GM12878 (cell line): ENCODE results near the gene HDAC5. TPM values are rescaled to one million over a fixed set of nuclear protein-coding genes. Genes with fewer than 3 reads are reported as not detected.

ENCODE experiments used
- ATAC-seq: fragments of 200-7000 bp; cut with Tn5 transposase; 3 replicates; pipeline ENCODE4 v1.9.1; 2020; ENCODE audit warnings: mild to moderate bottlenecking, moderate library complexity
- BruUV-seq: library from RNA; stranded (reverse); fragments of 400-500 nt; replicated peaks from 2 replicates; lab custom pipeline; 2021; lab: Mats Ljungman, UMichigan
- CTCF ChIA-PET: fragments of 300-600 bp; sonication (Branson Sonifier 250); formaldehyde crosslinking; extraction: SDS; loops from one replicate; lab custom pipeline; 2021; ENCODE audit warnings: inconsistent platforms; lab: Yijun Ruan, JAX
- POLR2A ChIA-PET: fragments of 350-600 bp; formaldehyde crosslinking; extraction: SDS; loops from one replicate; lab custom pipeline; 2021; ENCODE audit warnings: inconsistent platforms; lab: Charles Lee
- RAD21 ChIA-PET: fragments of 300-600 bp; sonication (Branson Sonifier 250); formaldehyde crosslinking; loops from one replicate; lab custom pipeline; 2023; ENCODE audit warnings: antibody characterized with exemption; ENCODE audit not compliant: unreplicated experiment; lab: Charles Lee
- SMC1A ChIA-PET: fragments of 300-600 bp; sonication (Branson Sonifier 250); formaldehyde crosslinking; loops from one replicate; lab custom pipeline; 2023; ENCODE audit not compliant: unreplicated experiment, uncharacterized antibody; lab: Charles Lee
- DNase-seq: peaks from one replicate; pipeline ENCODE4 v3.0.0-alpha.2; 2011; ENCODE audit warnings: low read depth, low spot score
- FAIRE-seq: peaks from 3 replicates; lab custom pipeline; 2011; peaks lifted over from hg19 to GRCh38; lab: Jason Lieb, UNC
- H2AFZ ChIP-seq: 2 replicates; pipeline ENCODE4 v1.6.0; 2011; ENCODE audit warnings: low read depth, low read length, control low read depth; ENCODE audit not compliant: control insufficient read depth
- H3K27ac ChIP-seq: 2 replicates; pipeline ENCODE4 v1.5.1; 2011; ENCODE audit warnings: control low read depth; ENCODE audit not compliant: control insufficient read depth, insufficient read depth
- H3K27me3 ChIP-seq, 2 experiments: replicated peaks in 1 of 2; 2 replicates each; pipeline versions ENCODE4 v1.6.0 to v1.6.1; 2011; ENCODE audit warnings: low read length in 1 of 2; ENCODE audit not compliant: control insufficient read depth in 2 of 2, insufficient read depth in 2 of 2
- H3K36me3 ChIP-seq, 2 experiments: 2 replicates each; pipeline ENCODE4 v1.5.1; 2011; ENCODE audit warnings: low read length in 1 of 2; ENCODE audit not compliant: control insufficient read depth in 2 of 2, insufficient read depth in 2 of 2
- H3K4me1 ChIP-seq: 2 replicates; pipeline ENCODE4 v1.6.1; 2011; ENCODE audit warnings: mild to moderate bottlenecking, low read length, moderate library complexity, mixed read lengths; ENCODE audit not compliant: control insufficient read depth, insufficient read depth
- H3K4me2 ChIP-seq: 2 replicates; pipeline ENCODE4 v1.6.0; 2011; ENCODE audit warnings: control low read depth; ENCODE audit not compliant: control insufficient read depth, insufficient read depth
- H3K4me3 ChIP-seq: fragments of 200-600 bp; sonication (generic); 2 replicates; pipeline ENCODE4 v1.5.1; 2016
- H3K79me2 ChIP-seq: 2 replicates; pipeline ENCODE4 v1.6.0; 2011; ENCODE audit warnings: low read length; ENCODE audit not compliant: control insufficient read depth, insufficient read depth
- H3K9ac ChIP-seq: 2 replicates; pipeline ENCODE4 v1.8.0; 2011; ENCODE audit warnings: low read length, control low read depth, mixed read lengths; ENCODE audit not compliant: control insufficient read depth, insufficient read depth
- H3K9me3 ChIP-seq: replicated peaks from 3 replicates; pipeline ENCODE4 v1.5.1; 2011; ENCODE audit warnings: mild to moderate bottlenecking, low read length; ENCODE audit not compliant: control insufficient read depth, insufficient read depth
- H4K20me1 ChIP-seq: 2 replicates; pipeline ENCODE4 v1.6.0; 2011; ENCODE audit not compliant: control insufficient read depth, insufficient read depth
- BMI1 ChIP-seq: fragments of 450-650 bp; IDR thresholded peaks from 2 replicates; pipeline ENCODE4 v1.6.1; 2016; ENCODE audit warnings: mild to moderate bottlenecking, moderate library complexity, borderline replicate concordance
- FOS ChIP-seq: IDR thresholded peaks from 3 replicates; pipeline ENCODE4 v1.6.1; 2011; ENCODE audit warnings: borderline replicate concordance; ENCODE audit not compliant: insufficient read length; ENCODE audit errors: extremely low read depth
- LARP7 ChIP-seq: fragments of 450-650 bp; IDR thresholded peaks from 2 replicates; pipeline ENCODE4 v1.6.1; 2017; ENCODE audit warnings: mild to moderate bottlenecking
- MXI1 ChIP-seq: fragments of 150-350 bp; IDR thresholded peaks from 2 replicates; pipeline ENCODE4 v1.6.1; 2011; ENCODE audit warnings: low read depth, mild to moderate bottlenecking, inconsistent platforms, low read length, improper control_type of control experiment
- NFIC ChIP-seq: IDR thresholded peaks from 2 replicates; pipeline ENCODE4 v1.6.1; 2012; ENCODE audit warnings: low read depth, mild to moderate bottlenecking, inconsistent platforms, low read length, moderate library complexity
- NKRF ChIP-seq: fragments of 450-650 bp; conservative IDR thresholded peaks from 2 replicates; pipeline ENCODE4 v1.6.1; 2017; ENCODE audit warnings: mild to moderate bottlenecking, moderate library complexity
- PAX8 ChIP-seq: fragments of 450-650 bp; IDR thresholded peaks from 2 replicates; pipeline ENCODE4 v1.6.1; 2017; ENCODE audit warnings: mild to moderate bottlenecking, moderate library complexity
- RB1 ChIP-seq: fragments of 450-650 bp; formaldehyde crosslinking; IDR thresholded peaks from 2 replicates; pipeline ENCODE4 v1.6.1; 2017; ENCODE audit warnings: mild to moderate bottlenecking, borderline replicate concordance
- REST ChIP-seq: IDR thresholded peaks from 2 replicates; pipeline ENCODE4 v1.6.1; 2012; ENCODE audit warnings: mild to moderate bottlenecking, low read depth, low read length
- RUNX3 ChIP-seq: IDR thresholded peaks from 2 replicates; pipeline ENCODE4 v1.6.1; 2012; ENCODE audit warnings: low read length, inconsistent platforms
- SUPT20H ChIP-seq: IDR thresholded peaks from 2 replicates; pipeline ENCODE4 v1.6.1; 2011; ENCODE audit warnings: low read depth, mild to moderate bottlenecking, low read length, moderate library complexity, borderline replicate concordance; ENCODE audit not compliant: control insufficient read depth
- TARDBP ChIP-seq: IDR thresholded peaks from 2 replicates; pipeline ENCODE4 v1.6.1; 2016; ENCODE audit warnings: borderline replicate concordance
- TCF3 ChIP-seq: IDR thresholded peaks from 2 replicates; pipeline ENCODE4 v1.6.1; 2012; ENCODE audit warnings: low read depth, mild to moderate bottlenecking, low read length, borderline replicate concordance; ENCODE audit not compliant: insufficient read depth
- ZNF384 ChIP-seq: IDR thresholded peaks from 2 replicates; pipeline ENCODE4 v1.6.1; 2012; ENCODE audit warnings: low read depth, mild to moderate bottlenecking, low read length, improper control_type of control experiment, borderline replicate concordance
- ZNF687 ChIP-seq: fragments of 450-650 bp; IDR thresholded peaks from 2 replicates; pipeline ENCODE4 v1.6.1; 2017; ENCODE audit warnings: mild to moderate bottlenecking, moderate library complexity
- WGBS: methylation state at CpG from one replicate; pipeline ENCODE4 v1.1.6; 2016; ENCODE audit warnings: low lambda C conversion rate; ENCODE audit not compliant: insufficient replicate concordance, insufficient coverage; ENCODE audit errors: missing lambda C conversion rate; 5-methylcytosine and 5-hydroxymethylcytosine counted together
- in situ Hi-C: fragments of 300-500 bp; cut with MboI; formaldehyde crosslinking; loops from 9 replicates; pipeline ENCODE4 v1.14.3; 2018; ENCODE audit warnings: mixed read lengths
- intact Hi-C: fragments of 100-400 bp; cut with micrococcal nuclease; formaldehyde crosslinking; loops from one replicate; pipeline ENCODE4 v1.14.2; 2022; ENCODE audit not compliant: unreplicated experiment
- polyA plus RNA-seq, 11 experiments: library from polyadenylated mRNA; depleted of rRNA in 4 of 11; unstranded in 6 of 11; stranded (reverse) in 5 of 11; fragments of >200 nt; fragmentation: Nextera tagmentation in 4 of 11; fragmentation: Illumina TruSeq in 1 of 11; extraction: Ambion mirVana in 4 of 11; extraction: Trizol in 1 of 11; gene quantifications; 1 replicate in 1 of 11; 2 replicates in 10 of 11; pipeline versions ENCODE4 v1.2.1 to v1.2.3, GENCODE V29; 2011 to 2016; ENCODE audit warnings: inconsistent platforms in 2 of 11, missing spikeins in 2 of 11, low read depth in 1 of 11
- total RNA-seq, 4 experiments: library from RNA; depleted of rRNA in 3 of 4; stranded (reverse); fragments of >200 nt in 3 of 4; fragmentation: Illumina TruSeq in 1 of 4; extraction: Trizol in 1 of 4; gene quantifications; 2 replicates each; pipeline versions ENCODE4 v1.2.1 to v1.2.3, GENCODE V29; 2013 to 2021

The HDAC5 gene
- total and polyA plus RNA-seq, 10 of the 15 experiments (the other 5 are each of a cell fraction or from before 2014, with no cell fraction given) = 1.1 to 58.0 (median 27.3) TPM

- Histone ChIP-seq H3K4me3 (peak overlapping the region; percentile 84; the same call in 1 of the 2 replicates), H3K9me3 (no peaks in the 10 kb centered on the region), H3K36me3 (no peaks in the 10 kb centered on the region; a peak in 2 of 4 replicates), H4K20me1 (no peaks in the 10 kb centered on the region), H3K4me2 (peak overlapping the region; percentile 98), H3K4me1 (peaks cover 18% of the 10 kb centered on the region), H3K27me3 (no peaks in the 10 kb centered on the region), H3K27ac (peak overlapping the region; percentile 1; the same call in 1 of the 2 replicates), H2AFZ (no peak overlapping the region), H3K79me2 (peaks cover 49% of the 10 kb centered on the region), H3K9ac (peak overlapping the region; percentile 22; the same call in 1 of the 2 replicates)
- intact Hi-C loops = no loop called here
- in situ Hi-C loops = loop anchor here (25.0 kb wide), 1 partner anchor 897 kb away; the partner anchor contains the start of gene TMEM106A
- no peak for ATAC-seq
- BruUV-seq = no TSS peak
- ChIA-PET POLR2A (interaction anchor here (3.4 kb wide), 1 partner anchor 43 kb away, joined by 12 read pairs; the partner anchor contains the start of gene LSM12), RAD21 (interaction anchor here (0.6 to 1.2 kb wide), 3 partner anchors 14 to 101 kb away, joined by 3 to 4 read pairs (median 3); partner anchors contain the start of gene HDAC5), SMC1A (interaction anchor here (0.8 to 1.6 kb wide), 4 partner anchors 18 to 95 kb away, joined by 3 read pairs; partner anchors contain the start of gene TMEM101), CTCF (interaction anchor here (1.4 to 5.1 kb wide), 3 partner anchors 13 to 41 kb away, joined by 3 to 40 read pairs (median 3); partner anchors contain the start of gene HDAC5)
- no peak for DNase-seq
- no peak for FAIRE-seq
- 75% methylated on average over 4 of the region's 4 CpGs for WGBS
- TF ChIP-seq FOS = no peak
- no peak for TF ChIP-seq ZNF687
- no peak for TF ChIP-seq BMI1
- TF ChIP-seq PAX8 = no peak
- no peak for TF ChIP-seq ZNF384
- no peak for TF ChIP-seq RUNX3
- no peak for TF ChIP-seq RB1
- TF ChIP-seq NKRF = no peak
- no peak for TF ChIP-seq LARP7
- no peak for TF ChIP-seq MXI1
- no peak for TF ChIP-seq TCF3
- no peak for TF ChIP-seq REST
- TF ChIP-seq NFIC = no peak
- TF ChIP-seq SUPT20H = no peak
- TF ChIP-seq TARDBP = no peak
These were observed 14.2 kb downstream of the HDAC5 start for GRCh38 chr17:44109312-44109630.
